ENCODE measurements around the gene FLOT2.
"Not testable (repeated sequence)": the region's sequence is repeated elsewhere in the genome, so short reads cannot be mapped to it uniquely, and the experiment has no call there.

FLOT2 gene

DNA sequence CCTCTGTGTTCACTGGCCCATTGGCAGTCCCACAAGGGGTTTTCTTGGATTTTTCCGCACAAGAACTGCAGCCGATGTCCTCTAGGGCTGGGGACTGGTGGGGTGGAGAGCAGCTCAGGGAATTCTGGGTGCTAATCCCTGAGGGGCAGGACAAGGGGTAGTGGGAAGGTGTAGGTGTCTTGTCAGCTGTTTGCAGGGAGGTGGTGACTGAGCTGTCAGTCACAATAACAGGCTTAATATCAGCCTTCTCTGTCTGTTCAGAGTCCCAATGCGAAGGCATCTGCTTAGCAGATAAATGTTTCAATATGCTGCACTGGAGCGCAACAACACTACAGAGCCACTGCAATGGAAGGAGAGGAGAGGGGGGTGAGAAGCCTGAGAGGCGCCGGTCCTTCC is 15.4 kb upstream of the FLOT2 start:
- no peak for DNase-seq

DNA sequence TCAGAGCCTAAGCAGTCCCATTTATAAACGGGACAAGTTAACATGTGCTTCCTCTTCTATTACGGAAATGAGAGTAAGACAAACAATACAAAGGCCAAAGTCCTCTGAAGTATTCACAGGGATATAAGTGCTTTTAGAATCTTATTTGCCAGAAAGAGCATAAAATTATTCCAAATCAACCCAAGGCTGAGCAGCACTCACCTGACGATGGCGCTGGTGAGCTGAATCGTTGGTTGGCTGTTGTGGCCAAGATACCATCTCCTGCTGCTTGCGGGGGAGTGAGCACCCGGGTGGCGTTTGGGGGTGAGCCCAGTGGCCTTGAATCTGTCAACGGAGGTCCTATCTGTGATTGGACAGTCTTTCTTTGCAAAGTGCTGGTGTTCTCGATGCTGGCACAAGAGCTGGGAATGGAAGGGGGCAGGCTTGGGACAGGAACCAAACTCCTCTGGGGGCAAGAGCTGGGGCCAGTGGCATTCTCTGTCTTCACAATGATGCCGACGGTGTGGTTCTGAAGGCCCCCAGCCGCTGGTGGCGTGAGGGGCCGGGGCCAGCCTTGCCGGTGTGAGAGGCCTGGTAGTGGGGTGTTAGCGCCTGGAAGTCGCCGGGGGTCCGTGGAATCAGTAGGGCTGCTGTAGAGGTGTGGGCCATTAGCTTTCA is 14.9 kb upstream of the FLOT2 start:
- no peak for DNase-seq

DNA sequence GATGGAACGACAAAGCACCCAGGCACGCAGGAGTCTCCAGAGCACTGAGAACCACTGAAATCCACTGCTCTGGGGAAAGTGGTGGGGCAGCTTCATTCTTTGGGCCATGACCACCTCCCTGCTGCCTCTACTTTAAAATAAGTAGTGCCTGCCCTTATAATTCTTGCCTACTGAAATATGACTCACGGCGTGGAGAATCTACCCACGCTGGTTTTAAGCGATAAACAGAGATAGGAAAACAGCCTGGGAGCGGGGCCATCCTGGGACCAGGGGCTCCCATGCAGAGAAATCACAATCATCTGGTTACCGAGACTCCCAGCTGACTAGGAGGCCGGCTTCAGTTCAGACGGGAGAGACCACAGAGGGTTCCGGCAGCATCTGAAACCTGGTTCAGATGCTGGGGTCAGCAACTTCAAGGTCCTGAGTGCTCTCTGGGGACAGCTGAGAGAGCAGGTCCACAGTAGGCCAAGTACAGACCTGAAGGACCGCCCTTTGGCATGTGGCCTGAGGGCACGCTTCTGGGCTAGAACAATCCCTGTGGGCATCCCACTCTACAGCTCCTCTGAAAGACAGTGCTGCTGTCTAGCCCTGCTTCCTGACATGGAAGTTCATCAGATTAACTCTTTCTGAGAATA is 14.0 kb upstream of the FLOT2 start:
- no peak for DNase-seq

DNA sequence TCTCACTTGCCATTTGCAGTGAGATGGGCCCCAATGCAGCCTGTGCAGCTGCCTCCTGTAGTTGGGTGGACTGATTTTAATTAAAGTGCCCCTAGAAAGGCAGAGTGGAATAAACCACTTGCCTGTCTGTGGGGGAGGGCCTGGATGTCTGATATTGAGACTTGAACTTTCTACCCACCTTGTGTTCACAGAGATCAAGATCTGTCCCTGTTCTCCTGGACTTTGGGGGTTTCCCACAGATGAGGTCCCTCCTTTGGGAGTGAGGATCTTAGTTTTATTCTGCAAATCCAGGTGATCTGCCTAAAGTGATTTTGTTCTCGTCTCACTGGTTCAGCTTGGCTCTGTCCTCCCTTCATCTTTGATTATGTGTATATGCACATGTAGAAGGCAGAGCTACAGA is 13.0 kb upstream of the FLOT2 start:
- DNase-seq = no peak

DNA sequence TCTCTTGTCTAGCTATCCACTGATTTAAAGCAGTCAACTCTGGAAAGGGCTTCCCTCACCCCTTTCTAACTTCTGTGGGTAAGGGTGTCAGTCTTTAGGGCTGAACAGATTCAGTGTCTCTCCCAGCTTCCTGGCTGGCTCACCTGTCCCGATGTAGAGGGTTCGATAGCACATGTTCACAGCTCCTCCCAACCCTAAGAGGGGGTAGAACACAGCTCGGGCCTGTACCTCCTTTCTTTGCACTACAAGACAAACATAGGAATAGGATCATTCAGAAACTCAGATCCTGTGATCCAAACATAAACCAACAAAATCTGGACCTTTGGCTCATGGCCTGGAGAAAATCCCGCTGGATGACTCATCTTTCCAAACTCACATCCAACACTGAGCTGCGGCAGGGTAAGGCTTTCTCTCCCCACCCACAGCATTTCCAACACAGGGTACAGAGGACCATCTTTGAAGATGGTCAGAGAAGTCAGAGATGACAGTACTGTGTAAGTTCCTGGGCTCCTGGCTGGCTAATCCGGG is 11.2 kb upstream of the FLOT2 start:
- no peak for DNase-seq

DNA sequence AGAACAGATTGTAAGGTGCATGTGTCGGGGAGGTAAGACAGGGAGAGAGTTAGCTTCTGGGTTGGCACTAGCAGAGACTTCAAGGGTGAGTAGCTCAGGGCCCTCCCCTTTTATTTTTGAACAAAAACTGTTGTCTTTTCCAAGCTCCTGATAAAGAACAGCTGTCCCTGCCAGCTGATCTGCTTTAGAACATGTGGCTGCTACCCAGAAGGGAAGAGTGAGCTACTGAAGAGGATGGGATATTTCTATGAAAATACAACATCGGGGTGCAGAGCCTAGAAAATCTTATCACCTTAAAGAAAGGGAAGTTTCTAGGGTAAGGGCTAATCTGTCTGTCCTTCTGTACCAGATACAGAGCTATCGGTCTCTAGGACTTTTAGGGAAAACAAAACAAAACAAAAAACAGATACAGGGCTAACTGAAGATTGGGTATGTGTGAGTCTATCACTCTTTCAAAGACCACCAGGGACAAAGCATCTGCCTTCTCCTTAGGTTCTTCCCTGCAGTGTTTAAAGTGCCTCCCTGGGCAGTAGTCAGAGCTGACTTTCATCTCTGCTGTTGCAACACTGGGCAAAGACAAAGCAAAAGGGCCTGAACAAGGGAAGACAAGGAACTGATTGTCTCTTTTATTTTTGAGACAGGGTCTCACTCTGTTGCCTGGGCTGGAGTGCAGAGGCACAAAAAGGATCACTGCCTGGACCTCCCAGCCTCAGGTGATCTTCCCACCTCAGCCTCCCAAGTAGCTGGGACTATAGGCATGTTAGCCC is 10.4 kb upstream of the FLOT2 start:
- DNase-seq = no peak

DNA sequence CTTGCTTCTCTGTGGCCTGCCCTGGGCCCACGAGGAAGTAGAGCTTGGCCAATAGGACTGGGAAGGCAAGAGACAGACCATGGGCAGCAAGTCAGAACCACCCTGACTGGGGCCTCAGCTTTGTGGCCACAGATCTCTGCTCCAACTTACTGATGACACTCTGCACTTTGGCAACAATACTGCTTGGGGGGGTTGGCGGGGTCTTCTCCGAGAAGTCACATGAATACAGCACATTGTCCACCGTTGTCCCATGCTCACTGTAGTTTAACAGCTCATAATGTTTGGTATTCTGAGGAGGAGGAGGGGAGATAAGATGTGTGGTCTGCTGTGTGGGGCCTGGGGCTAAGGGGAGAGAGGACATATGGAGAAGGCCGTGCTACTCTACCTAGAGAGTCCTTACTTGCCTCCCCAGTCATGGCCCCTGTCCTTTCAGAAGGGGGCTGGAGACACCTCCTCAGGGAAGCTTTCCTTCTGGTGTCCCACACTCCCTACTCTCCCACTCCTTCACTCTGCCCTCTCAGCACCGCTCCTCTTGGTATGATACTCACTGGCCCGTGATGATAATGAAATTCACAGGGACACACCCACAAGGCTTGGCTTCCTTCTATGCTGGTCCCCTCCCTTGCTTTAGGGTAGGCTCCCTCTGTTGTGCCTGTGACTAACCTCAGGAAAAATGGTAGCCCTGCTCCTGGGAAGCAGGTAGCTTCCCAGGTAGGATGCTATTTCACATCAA is 9.3 kb upstream of the FLOT2 start:
- no peak for DNase-seq

DNA sequence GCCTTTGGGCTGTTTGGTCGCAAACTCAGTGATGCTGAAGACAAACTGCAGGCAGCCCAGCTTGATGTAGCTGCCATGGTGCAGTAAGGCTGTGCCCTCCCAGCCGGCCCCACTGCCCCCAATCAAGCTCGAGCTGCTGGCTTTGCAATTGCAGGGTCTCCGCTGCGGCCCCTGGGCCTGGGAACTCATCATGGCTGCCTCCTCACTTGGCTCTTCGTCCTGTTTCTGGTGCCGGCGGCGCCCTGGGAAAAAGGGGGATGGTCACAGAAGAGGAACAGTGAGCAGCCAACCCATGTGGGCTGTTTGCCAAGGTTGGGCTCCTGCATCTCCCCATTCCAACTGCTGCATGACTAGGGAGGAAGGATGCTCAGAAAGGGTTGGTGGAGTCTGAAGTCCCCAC is 8.7 kb upstream of the FLOT2 start:
- no peak for DNase-seq

DNA sequence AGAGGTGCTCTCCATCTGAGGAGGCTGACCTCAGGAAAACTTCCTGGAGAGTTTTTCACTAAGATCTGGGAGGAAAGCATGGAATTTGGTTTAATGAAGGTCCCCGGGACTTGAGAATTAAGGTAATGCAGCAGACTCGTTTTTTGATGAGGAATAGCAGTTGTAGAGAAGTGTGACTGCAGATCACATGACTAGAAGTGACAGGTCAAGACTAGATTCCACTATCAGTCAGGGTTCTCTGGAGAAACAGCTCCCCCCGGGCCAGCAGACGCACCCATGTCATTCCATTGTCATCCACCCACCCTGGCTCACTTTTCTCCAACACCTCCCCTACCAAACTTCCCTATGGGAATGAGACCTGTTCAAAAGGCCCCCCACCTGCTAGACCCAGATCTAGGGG is 7.3 kb upstream of the FLOT2 start:
- DNase-seq = no peak

DNA sequence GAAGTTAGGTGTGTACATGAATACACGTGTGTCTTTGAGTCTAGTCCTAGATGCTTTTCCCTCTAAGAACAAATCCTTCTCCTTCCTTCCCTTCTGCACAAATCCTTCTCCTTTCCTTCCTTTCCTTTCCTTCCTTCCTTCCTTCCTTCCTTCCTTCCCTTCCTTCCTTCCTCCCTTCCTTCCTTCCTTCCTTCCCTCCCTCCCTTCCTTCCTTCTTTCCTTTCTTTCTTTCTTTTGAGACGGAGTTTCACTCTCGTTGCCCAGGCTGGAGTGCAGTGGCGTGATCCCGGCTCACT is 6.0 kb upstream of the FLOT2 start:
- DNase-seq = not testable (repeated sequence)

DNA sequence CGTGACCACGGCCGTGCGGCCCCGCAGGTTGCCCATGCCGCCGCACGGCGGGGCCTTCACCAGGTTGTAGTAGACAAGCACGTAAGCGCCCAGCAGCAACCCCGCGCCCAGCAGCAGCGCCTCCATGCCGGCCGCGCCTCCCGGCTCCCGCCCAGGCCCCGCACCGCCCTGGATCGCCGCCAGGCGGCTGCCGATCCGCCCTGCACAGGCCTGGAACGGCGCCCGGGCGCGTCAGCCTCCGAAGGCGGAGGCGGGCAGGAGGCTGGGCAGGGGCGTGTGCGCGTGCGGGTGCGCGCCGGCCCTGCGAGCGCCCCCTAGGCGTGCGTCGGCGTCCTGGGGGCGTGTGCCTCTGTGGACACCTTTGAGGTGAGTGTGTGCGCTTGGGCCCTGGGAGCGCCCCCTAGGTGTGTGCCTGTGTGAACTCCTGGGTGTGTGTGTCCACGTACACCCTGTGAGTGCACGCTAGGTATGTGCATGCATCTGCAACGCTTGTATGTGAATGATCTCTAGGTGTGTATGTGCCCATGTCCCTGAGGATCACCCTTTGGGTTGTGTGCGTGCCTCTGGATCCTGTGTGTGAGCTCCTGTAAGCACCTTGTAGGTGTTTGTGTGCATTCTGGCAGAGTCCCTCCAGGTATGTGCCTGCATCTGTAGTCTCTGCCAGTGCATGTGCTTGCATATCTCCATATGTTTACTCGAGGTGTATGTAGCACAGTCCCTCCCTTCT is 5.4 kb upstream of the FLOT2 start, which contains the start of gene DHRS13:
DHRS13 (minus strand) TSS at position 261 of the 727 bp plus-strand sequence; CDS start at position 126, 135 bp downstream.
- DNase-seq = peak; percentile 95

DNA sequence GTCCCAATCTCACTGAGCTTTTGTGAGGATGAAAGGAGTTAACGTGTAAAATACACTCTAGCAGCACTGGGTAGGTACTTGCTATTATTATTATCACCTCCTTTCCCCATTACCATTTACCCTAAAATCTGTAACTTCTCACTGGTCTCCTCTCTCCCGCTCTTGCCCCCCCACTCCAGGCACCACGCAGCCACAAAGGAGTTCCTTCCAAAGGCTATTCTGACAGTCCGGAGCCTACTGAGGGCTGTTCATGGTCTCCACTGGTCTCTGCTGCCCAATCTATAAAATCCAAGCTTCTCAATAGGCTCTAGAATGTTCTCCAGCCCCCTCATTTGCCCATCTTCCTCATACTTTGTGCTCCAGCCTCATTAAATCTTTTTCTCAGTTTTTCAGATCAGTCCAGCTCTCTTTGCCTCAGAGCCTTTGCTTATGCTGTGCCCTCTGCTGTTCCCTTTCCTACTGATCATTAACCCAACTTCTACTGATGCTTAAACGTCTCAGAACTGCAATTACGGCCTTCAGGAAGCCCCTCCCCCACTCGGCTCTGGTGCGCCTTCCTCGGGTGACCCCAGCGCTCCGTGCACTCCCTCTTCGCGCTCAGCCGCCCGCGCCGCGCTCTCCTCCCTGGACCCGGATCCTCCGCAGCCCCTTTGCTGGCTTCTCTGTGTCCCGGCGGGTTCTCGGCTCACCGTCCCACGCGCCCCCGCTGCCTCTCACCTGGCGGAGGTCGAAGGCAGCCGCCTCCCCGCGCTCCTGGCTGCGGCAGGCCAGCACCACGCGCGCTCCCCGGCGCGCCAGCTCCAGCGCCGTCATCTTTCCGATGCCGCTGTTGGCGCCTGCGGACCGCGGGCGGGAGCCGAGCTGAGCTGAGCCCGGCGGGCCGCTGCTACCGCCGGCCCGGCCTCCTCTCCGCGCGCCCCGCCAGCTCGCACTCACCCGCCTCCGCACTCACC is 4.6 kb upstream of the FLOT2 start:
- peak; percentile 53 for DNase-seq

DNA sequence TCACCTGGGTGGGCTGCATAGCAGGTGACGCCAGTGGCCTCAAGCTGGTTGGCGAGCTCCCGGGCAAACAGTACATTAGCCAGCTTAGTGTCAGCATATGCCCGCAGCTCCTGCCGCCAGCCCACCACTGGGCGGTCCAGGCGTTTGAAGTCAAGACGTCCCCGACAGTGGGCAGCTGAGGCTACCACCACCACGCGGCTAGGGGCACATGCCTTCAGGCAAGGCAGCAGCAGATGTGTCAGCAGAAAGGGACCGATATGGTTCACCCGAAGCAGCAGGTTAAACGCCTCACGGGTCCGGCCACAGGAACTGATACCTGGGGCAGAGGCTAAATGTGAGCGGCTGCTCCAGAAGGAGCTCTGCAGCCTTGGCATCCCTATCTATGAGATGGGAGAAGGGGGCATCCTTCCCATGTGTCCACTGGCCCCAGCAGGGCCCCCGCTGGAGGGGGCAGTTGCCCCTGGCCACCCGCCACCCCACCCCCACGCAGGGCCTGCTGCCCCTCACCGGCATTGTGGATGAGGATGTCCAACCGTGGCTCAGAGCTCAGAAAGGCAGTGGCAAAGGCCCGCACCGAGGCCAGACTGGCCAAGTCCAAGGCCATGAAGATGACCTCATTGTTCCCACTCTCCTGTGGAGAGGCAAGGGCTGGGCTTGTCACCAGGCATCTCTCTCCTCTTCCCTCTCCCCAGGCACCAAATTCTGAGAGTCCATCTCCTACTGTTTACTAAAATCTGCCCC is 3.6 kb upstream of the FLOT2 start:
- DNase-seq = no peak

DNA sequence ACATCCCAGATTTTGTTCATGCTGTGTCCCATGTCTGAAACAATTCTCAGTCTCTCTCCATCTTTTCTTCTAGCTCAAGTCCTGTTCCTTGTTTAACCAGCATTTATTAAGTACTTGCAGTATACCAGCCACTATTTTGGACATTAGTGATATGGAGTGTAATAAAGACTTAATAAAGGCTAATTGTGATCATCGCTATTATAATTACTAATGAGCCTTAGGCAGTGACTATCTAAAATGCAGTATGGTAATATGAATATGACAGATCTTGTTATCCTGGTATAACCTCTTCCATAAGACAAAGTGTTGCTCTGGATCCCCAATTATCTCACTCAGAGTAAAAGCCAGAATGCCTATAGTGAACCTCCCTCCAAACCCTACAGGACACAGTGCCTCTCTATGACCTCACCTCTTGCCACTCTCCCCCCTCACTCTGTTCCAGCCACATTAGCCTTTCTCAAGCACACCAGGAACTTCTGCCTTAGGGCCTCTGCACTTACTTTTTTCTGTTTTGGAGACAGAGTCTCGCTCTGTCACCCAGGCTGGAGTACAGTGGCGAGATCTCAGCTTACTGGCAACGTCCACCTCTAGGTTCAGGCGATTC is 1.8 kb upstream of the FLOT2 start:
- no peak for DNase-seq

DNA sequence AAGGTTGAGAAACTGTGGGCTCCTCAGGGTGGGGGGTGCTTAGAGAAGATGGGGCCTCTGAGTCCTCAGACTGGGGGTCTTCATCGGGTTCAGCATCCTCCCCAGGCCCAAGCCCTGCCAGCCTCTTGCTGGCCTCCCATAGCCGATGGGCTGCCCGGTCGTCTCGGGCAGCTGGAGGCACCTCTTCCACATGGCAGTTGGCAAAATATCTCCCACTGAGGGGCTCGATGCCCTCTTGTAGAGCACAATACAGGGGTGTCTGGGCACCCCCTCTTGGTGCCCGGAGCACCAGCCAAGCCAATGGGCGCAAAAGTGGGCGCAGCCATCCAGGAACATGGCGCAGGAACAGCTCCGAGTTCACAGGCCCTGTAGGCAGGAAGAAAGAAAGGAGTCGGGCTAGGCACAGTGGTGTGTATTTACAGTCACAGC is 1.0 kb upstream of the FLOT2 start:
- no peak for DNase-seq

DNA sequence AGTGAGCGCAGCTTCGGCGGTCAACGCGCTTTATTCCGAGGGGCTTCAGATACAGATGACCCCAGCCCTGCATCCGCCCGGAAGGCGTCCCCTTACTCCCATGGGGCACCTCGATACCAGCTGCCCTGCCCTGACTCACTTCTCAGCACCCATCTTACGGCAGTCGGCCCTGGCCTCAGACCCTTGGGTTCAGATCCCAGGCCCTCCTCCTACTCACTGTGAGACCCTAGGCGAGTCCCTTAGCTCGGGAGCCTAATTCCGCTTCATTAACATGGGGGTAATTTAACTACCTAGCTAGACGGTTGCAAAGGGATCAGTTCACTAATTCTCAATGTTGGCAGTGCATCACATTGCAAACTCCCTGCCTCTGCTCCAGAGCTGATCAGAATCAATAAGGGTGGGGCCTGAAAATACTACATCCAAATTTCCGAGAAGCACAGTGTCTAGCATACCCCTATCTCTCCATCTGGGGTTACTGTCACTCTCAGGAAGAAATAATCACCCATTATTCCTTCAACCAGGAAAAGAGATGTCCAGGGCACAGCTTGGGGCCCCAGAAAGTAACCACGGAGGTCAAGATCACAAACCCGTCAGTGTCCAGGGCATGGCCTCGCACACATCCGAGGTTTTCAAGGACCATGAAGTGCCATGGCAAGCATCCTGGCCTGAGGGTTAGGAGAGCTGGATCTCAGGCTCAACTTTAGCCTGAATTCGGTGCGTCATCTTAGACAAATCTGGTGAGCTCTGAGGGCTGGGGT is 415 bp upstream of the FLOT2 start:
- peak; percentile 44 for DNase-seq

DNA sequence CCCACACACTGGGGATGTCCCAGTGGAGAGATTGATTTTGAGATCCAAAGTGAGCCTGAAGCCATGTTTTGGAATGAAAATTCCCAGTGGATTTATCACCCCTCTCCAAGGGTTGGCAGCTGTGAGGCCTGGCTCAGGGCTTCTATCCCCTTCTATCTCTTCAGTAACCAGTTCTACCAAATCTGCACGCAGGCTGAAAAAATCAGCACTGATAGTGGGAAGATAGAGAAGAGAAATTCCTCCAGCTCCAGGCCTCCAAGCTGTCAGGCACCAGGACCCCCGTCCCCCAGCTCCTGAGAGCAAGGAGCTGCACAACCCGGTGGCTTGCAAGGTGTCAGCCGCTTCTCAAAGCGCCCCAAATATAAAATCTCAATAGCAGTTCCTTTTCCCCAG is 1.0 kb downstream of the FLOT2 start:
- no peak for DNase-seq

DNA sequence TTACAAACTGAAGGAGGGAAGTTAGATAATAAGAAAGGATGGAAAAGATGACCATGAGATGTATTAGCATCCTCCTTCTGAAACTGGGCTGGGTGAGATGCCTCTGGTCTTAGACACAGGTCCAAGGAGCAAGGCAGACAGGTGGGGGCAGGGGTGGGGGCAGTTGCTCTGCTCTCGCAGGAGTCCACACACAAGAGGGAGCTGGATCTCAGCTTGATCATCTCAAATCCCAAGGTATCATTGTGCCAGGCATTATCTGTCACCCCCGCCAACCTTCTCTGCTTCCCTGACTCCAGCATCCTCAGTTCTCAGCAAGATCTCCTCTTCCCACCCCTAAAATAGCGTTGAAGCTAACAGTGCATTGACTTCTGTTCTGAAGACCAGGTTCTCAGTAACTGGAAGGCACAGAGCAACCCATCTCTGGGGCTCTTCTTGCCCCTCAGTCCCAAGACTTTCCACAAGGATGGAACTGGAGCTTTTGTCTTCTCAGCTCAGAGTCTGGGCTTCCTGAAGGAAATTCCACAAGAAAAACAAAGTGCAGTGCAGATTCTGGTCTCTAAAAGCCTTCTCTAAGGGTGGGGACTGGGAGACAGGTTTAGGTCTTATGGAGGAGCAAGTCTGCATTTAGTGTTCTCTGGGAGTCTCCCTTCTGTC is 1.6 kb downstream of the FLOT2 start:
- DNase-seq = no peak

All from CD4-positive, alpha-beta T cell treated with Interleukin-21 for 1 hour (primary cell).